Measurements from ENCODE around the gene SLFN12L. TPM values are rescaled to one million over a fixed set of nuclear protein-coding genes. Genes with fewer than 3 reads are reported as not detected.

Gene SLFN12L
- total RNA-seq, 4 donors from 2014 or later = 1.2 to 2.0 (median 1.4) TPM

- DNase-seq (ENCODE audit: low spot score in 2 of 2) = no peak
- Histone ChIP-seq H3K36me3 (no peaks in the 10 kb centered on the region), H3K9me3 (no peaks in the 10 kb centered on the region), H3K27me3 (peaks cover 0 to 6% of the 10 kb centered on the region in 2 donors), H3K4me1 (no peaks in the 10 kb centered on the region), H3K4me3 (no peak overlapping the region), H3K27ac (no peak overlapping the region)
- no peak for TF ChIP-seq EP300 (IDR thresholded peaks at IDR 0.05)
- TF ChIP-seq CTCF (IDR thresholded peaks at IDR 0.05) = no peak
- TF ChIP-seq POLR2A (IDR thresholded peaks at IDR 0.05) = no peak
- 76 to 78% methylated on average over 5 of the region's 5 CpGs for WGBS, 2 donors
These were observed 17.2 kb upstream of the SLFN12L start for GRCh38 chr17:35554668-35555067.

- WGBS, 2 donors = 77 to 81% methylated on average over 4 of the region's 4 CpGs
- TF ChIP-seq POLR2A (IDR thresholded peaks at IDR 0.05) = no peak
- no peak for TF ChIP-seq EP300 (IDR thresholded peaks at IDR 0.05)
- TF ChIP-seq CTCF (IDR thresholded peaks at IDR 0.05) = no peak
- DNase-seq (ENCODE audit: low spot score in 2 of 2) = no peak
- no peaks in the 10 kb centered on the region for H3K36me3 ChIP-seq
- H3K27ac ChIP-seq = no peak overlapping the region
- H3K9me3 ChIP-seq = no peaks in the 10 kb centered on the region
- no peak overlapping the region for H3K4me3 ChIP-seq
- no peaks in the 10 kb centered on the region for H3K4me1 ChIP-seq
- H3K27me3 ChIP-seq = no peaks in the 10 kb centered on the region
These were observed 15.8 kb upstream of the SLFN12L start for GRCh38 chr17:35553310-35553709.

- no peak for DNase-seq (ENCODE audit: low spot score in 2 of 2)
- Histone ChIP-seq H3K36me3 (no peaks in the 10 kb centered on the region), H3K4me1 (no peaks in the 10 kb centered on the region), H3K27me3 (no peaks in the 10 kb centered on the region), H3K27ac (no peak overlapping the region), H3K4me3 (no peak overlapping the region), H3K9me3 (no peaks in the 10 kb centered on the region)
- WGBS, 2 donors = 58 to 65% methylated on average over 1 of the region's 1 CpG
- no peak for TF ChIP-seq EP300 (IDR thresholded peaks at IDR 0.05)
- TF ChIP-seq CTCF (IDR thresholded peaks at IDR 0.05) = no peak
- no peak for TF ChIP-seq POLR2A (IDR thresholded peaks at IDR 0.05)
These were observed 11.5 kb upstream of the SLFN12L start for GRCh38 chr17:35548978-35549377.

- no peak for TF ChIP-seq EP300 (IDR thresholded peaks at IDR 0.05)
- no peak for TF ChIP-seq CTCF (IDR thresholded peaks at IDR 0.05)
- no peak for TF ChIP-seq POLR2A (IDR thresholded peaks at IDR 0.05)
- no peaks in the 10 kb centered on the region for H3K27me3 ChIP-seq
- H3K9me3 ChIP-seq = no peaks in the 10 kb centered on the region
These were observed 10.8 kb upstream of the SLFN12L start for GRCh38 chr17:35548208-35548810.

GRCh38 chr17:35546487-35546886 lies 9.0 kb upstream of the SLFN12L start:
- no peak for DNase-seq (ENCODE audit: low spot score in 2 of 2)
- H3K27ac ChIP-seq = no peak overlapping the region
- H3K27me3 ChIP-seq = no peaks in the 10 kb centered on the region
- TF ChIP-seq CTCF (IDR thresholded peaks at IDR 0.05) (no peak), POLR2A (IDR thresholded peaks at IDR 0.05) (no peak)
- 66 to 67% methylated on average over 1 of the region's 1 CpG for WGBS, 2 donors
- no peak overlapping the region for H3K4me3 ChIP-seq
- no peaks in the 10 kb centered on the region for H3K36me3 ChIP-seq
- H3K4me1 ChIP-seq = no peaks in the 10 kb centered on the region
- H3K9me3 ChIP-seq = no peaks in the 10 kb centered on the region

More at GRCh38 chr17:35548208-35548810, 10.8 kb upstream of the SLFN12L start:
- 42 to 56% methylated on average over 8 of the region's 8 CpGs for WGBS, 2 donors
- Histone ChIP-seq H3K4me3 (no peak overlapping the region), H3K36me3 (no peaks in the 10 kb centered on the region), H3K4me1 (no peaks in the 10 kb centered on the region), H3K27ac (no peak overlapping the region)
- DNase-seq (ENCODE audit: low spot score in 2 of 2) = no peak

Measured in tibial nerve (tissue), 4 donors.